Left colon (tissue), 2 donors: ENCODE measurements around the gene CCDC187. TPM values are rescaled to one million over a fixed set of nuclear protein-coding genes. Genes with fewer than 3 reads are reported as not detected.

Experiments
- ATAC-seq: fragments of 200-7000 bp; cut with Tn5 transposase; one replicate; pipeline ENCODE4 v1.9.1; 2020; ENCODE audit warnings: mild to moderate bottlenecking, moderate library complexity
- DNase-seq, 2 donors: peaks; one replicate each; pipeline ENCODE4 v3.0.0-alpha.2; 2020
- intact Hi-C, 2 donors: fragments of 100-400 bp; cut with DNase I in 1 of 2; cut with micrococcal nuclease in 1 of 2; formaldehyde crosslinking; loops; one replicate each; pipeline versions ENCODE4 v1.11.2 to v1.14.0; 2022; cut with DNase I, micrococcal nuclease
- total RNA-seq, 2 donors: library from RNA; stranded (reverse); fragmentation: NEBNext Ultra II Directional; extraction: Animal tissue kit (Norgen Biotek cat#: 25700); gene quantifications; one replicate each; pipeline ENCODE4 v1.2.1, GENCODE V29; 2021
- donor health status: DM: no; HTN: no; CAD: no.
- donor health status: DM: yes; HTN: yes; CAD: no.

CCDC187 gene
- total RNA-seq, 2 donors from 2014 or later, result 0.52 to 0.67 TPM

DNA sequence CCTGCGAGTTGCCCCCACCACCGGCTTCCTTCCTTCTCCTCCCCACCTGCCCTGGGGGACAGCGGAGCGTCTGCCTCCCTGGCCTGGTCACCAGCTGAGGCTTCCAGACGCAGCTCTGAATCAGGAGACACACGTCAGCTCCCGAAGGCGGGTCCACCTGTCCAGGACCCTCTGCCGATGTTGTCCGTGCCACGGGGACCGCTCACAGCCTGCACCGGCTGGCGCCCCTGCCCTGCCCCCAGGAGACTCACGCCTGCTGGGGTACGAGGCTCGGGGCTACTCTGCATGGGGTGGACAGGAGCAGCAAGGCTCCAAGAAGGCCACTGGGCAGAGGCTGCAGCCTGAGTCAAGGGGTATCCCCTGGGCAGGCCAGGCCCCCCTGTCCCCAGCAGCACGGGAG is 1.9 kb upstream of the CCDC187 start:
- DNase-seq (no peak), ATAC-seq (no peak)
- intact Hi-C loops, result no loop called here

DNA sequence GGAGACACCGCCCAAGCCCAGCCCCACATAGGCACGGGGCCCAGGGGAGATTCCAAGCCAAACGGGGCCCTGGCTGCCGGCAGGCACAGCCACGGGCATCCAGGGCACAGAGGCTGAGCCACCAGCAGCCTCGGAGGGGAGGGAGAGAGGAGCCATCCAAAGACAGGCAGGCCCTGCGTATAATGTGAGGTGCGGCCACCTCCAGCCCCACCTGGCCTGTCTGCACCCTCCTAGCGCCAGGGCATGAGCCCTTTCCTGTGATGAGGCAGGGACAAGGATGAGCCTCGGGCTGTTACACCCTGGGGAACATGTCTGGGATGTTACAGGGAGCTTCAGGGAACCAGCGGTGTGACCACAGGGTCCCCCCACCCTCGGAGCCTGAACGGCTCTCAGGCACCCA is 1.1 kb upstream of the CCDC187 start:
- intact Hi-C loops, result no loop called here
- no peak for ATAC-seq

DNA sequence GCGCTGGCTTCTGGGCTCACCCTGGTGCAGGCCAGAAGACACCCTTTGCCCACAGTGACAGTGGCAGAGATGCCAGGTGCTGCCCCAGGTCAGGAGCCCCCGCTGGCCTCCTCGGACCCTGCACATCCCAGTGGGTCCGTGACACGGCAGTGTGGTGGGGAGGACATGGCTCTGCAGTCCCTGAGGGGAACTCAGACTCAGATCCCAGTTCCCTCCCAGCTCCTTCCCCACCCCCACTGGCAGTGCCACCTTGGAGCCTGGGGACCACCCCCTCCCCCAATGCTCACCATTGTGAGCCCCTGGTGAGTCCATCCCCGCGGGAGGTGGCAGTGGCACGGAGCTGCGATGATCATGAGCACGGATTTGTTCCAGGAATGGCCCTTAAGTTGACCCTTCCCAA is 562 bp upstream of the CCDC187 start:
- no peak for DNase-seq
- ATAC-seq, result no peak
- intact Hi-C loops, result no loop called here

More for the DNA sequence above, 1.1 kb upstream of the CCDC187 start:
- no peak for DNase-seq

DNA sequence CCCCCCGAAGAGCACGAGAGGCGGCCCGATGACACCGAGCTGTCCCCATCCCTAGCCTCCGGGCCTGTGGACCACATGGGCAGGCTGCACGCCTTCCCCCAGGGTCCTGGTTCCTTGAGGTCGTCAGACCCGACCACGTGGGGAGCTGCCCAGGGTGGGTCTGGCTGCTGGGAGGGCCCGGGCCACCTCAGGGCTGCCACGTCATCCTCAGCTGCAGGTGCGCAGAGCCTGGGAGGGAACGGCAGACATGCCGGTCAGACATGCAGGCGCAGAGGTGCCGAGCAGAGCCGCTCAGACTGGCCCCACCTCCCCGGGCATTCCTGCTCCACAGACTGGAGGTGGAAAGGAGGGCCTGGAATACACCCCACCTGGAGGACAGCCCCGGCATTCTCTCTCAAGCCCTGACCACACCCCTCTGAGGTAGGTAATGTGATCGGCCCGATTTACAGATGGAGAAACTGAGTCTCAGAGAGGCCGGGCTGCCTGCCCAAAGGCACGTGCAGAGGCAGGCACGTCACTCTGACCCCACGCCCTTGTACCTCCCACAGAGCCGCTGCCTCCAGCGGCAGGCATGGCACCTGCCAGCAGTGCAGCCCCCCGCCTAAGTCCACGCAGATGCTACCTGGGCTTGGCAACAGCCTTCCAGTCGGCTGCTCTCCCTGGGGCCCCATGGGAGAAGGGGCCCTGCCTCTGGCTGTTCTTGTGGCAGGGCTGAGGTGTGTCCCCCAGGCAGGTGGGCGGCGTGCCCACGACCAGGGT is 649 bp downstream of the CCDC187 start:
- intact Hi-C loops, result no loop called here
- DNase-seq, result no peak
- ATAC-seq, result no peak

DNA sequence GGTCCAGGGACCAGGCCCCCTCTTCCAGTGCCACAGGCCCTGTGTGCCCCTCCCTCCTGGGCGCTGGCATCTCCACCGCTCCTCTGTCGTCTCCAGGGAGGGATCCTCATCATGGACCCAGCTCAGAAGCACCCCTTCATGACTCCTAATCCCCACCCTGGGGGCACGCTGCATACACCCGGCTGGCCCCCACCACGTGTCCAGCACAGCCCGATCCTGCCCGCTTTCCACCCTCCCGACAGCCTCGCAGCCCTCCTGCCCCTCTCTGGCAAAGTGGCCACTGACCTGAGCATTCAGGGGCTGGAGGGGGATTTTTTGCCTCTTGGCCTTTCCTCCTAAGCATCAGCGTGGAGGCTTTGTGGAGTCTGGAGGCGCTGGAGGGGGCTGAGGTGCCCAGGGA is 1.4 kb downstream of the CCDC187 start:
- ATAC-seq, result no peak
- DNase-seq, result no peak
- intact Hi-C loops, result no loop called here

DNA sequence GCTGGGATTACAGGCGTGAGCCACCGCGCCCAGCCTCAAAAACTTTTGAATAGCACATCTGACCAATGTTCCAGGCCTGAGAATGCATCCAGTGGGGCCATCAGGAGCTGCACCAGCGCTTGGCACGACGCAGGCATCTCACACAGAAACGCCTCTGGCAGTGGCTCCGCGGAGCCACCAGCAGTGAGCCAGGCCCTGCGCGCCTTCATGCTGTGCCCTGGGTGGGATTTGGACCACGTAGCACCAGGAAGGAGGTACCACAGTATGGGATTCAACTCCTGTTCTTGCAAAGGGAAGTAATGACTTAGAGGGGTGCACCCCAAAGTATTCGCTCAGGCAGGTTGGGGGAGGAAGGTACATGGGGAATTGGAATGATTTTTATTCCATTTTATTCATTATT is 3.0 kb downstream of the CCDC187 start:
- intact Hi-C loops, result no loop called here
- ATAC-seq, result no peak

DNA sequence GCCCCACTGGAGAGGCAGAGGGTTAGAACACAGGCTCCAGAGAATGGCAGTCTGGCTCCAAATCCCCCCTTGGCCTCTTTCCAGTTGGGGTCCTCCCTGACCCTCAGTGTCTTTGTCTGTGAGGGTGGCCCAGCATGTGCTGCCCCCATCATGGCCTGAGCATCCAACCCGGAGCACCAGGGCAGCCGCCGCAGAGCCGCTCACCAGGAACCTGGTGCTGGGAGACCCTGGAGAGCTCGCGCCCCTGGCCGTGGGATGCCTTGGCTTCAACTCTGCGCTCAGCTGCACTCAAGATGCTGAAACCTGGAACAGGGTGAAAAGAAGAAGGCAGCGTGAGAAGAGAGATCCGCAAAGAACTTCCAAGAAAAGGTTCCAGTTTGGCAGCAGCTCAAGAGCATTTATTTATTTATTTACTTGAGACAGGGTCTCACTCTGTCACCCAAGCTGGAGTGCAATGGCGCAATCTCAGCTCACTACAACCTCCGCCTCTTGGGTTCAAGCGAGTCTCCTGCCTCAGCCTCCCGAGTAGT is 3.8 kb downstream of the CCDC187 start:
- ATAC-seq (no peak), DNase-seq (no peak)
- intact Hi-C loops, result no loop called here

More for the DNA sequence above, 3.0 kb downstream of the CCDC187 start:
- no peak for DNase-seq

DNA sequence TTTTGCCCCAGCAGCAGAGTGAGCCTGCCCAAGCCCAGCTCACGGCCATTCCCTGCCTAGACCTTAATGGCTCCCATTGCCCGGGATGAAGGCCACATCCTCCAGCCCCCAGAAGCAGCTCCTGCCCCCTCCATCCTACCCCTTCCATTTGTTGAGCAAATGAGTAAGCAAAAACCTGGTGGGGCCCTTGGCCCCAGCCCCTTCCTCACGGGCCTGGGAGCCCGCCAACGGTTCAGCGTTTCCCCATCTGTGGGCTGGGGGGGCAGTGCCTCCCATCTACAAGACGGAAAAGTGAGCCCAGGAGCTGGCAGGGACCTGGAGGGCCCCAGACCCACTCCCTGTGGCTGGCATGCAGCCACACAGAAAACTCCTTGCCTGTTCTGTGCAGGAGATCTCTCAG is 4.4 kb downstream of the CCDC187 start:
- DNase-seq (no peak), ATAC-seq (no peak)
- intact Hi-C loops, result no loop called here

DNA sequence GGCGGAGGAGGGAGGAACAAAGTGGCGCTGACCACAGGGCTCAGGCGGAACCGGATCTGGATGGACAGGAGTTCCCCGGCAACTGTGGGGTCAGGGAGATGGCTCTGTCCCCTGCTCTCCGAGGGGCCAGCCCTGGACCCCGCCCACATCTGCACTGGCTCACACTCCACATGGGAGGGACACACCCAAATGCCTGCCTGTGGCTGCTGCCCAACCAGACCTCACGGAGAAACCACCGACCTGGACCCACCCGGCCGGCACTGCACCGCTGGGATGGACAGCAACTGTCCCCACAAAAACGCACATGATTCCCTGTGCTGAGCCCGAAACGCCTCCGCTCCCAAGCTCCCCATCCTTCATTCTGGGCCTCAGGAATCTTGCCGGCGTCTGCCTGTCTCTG is 4.8 kb downstream of the CCDC187 start:
- ATAC-seq (no peak), DNase-seq (no peak)
- intact Hi-C loops, result no loop called here

DNA sequence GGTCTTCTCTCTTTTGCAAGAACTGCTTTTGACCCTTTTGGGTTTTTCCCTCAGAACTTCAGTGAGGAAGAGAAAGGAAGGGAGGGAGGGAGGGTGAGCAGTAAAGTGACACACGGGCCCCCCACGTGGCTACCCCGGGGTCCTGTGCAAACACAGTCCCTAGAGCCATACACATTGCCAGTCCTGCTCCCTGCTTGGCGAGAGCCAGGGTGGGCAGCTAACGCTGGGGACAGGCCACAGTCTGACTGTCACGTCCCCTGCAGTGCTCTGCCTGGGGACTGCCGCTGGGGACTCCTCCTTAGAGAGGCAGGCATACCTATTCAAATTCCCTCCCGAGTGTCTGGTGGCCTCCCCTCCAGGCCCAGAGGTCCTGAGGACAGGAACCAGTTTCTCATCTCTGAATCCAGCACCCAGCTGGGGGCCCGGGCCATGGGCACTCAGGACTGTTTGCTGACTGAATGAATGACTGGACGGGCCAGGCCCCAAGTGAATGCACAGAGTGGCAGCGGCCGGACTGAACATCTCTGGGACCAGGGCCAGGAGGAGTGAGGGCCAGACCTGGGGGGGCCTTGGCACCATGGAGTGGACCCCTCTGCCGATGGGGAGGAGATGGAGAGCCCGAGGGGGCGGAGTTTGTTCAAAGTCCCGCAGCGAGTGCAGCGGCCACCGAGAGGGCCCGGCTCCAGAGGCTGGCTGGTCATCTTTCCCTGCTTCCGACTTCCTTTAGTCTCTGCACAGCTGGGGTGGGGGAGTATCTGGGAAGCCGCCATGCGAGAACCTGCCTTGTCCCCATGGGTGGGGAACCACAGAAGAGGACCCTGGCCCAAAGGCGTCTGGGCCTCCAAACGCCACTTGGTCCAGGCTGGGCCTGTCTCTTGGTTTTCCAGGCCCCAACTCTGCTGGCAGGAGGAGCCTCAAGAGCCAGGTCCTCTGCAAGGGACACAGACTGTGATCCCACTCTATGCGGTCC is 5.8 kb downstream of the CCDC187 start:
- intact Hi-C loops, result no loop called here
- ATAC-seq (no peak), DNase-seq (no peak)

DNA sequence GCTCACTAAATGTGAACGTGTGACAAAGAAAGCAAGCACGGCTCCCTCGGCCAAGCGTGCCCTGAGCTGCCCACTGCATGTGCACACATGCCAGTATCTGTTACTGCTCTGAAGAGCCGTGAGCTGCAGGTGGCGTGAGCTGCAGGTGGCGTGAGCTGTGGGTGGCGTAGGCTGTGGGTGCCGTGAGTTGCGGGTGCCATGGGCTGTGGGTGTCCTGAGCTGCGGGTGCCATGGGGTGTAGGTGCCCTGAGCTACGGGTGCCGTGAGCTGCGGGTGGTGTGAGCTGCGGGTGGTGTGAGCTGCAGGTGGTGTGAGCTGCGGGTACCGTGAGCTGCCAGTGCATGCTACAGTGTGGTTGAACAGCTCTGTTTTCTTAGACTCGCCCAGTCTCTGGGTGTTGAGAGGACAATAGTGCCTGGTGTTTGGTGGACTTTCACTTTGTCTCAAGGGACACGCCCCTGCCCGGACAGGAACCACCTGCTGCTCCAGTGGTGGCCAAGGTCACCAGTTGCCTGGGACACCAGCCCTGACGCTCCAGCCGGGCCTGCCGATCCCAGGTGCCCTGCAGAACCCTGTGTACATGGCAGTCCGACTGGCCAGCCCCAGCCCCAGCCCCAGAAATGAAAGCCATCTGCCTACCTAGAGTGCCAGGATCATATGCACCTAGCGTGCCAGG is 6.7 kb downstream of the CCDC187 start:
- intact Hi-C loops, result no loop called here
- DNase-seq (peak; percentile 81 to 84), ATAC-seq (peak; percentile 91)

DNA sequence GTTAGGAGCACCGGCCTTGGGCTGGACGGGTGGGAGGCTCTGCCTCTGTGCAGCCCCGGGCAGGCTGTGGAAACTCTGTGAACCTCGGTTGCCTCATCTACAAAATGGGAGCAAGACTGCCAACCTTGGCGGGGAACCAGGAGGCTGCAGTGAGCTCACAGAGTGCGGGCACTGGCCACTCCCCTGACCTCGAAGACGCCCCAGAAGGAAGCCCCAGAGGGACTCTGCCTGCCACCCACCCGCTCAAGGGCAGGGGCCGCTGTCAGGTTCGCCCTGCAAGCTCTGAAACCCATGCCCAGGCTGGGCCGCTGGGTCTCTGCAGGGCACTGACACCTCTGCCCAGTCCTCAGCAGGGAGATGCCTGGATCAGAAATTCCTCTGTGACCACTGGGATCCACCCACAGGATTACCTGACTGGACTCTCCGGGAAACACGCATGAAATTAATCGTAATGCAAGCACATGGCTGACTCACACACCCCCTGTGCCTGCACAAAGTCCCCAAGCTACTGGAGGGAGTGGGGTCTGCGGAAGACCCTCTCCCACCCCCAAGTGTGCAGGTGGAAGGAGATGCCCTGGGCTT is 7.4 kb downstream of the CCDC187 start:
- ATAC-seq (peak; percentile 12), DNase-seq (no peak)
- intact Hi-C loops, result no loop called here

DNA sequence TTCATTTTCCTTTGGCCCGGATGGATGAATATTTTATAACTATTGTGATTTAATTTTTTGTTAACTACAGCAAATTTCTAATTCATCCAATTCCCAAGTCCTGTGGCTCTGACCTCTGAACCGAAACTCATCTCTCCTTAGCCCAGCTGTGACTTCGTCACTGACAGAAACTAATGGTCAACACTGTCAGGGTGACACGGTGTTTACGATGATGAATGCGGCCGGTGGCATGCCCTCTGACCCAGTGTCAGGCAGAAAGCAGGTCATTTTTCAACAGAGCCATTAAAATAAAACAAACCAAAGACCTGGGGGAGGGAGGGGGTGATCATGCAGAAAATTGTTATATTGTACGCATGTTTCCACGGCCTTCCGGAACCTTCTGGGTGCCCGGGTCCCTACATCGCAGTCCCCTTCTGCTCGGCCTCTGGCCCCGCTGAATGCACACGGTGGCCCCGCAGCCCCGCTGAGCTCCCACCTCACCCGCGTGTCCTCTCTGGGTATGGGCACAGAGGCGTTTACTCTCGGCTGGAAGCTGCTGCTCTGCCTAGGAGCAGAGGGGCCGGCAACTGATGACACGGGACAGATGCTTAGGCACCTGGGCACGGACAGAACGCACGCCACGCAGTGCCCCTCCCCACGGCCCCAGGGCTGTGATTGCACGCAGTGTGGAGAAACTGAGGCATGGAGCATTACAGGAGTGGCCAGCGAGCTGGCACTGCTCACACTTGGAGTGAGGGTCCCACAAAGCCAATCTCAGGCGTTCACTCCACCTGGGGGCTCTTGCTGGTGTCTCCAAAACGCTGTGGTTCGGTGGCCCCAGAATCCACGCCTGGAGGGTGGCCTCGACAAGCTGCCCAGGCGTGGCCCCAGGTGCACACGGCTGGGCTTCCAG is 8.1 kb downstream of the CCDC187 start:
- ATAC-seq, result no peak
- intact Hi-C loops, result no loop called here
- no peak for DNase-seq

DNA sequence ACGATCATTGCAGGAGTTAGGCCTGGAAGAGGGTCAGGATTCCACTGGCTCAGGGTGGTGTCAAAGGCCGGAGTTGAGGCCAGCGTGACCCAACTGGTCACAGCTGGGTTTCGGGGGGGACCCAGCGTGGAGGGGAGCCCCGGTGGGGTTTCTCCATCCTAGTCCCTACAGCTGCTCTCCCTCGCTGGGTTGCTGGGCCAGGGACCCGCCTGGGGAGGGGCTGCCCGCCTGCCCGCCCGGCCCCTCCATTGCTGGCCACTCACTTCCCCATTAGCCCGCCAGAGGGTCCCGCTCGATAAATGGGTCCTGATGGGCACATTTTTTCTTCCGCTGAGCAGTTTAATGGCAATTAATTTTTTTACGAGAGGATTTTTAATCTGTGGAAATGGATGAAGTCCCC is 8.8 kb downstream of the CCDC187 start:
- DNase-seq, result no peak
- ATAC-seq, result no peak
- intact Hi-C loops, result no loop called here

DNA sequence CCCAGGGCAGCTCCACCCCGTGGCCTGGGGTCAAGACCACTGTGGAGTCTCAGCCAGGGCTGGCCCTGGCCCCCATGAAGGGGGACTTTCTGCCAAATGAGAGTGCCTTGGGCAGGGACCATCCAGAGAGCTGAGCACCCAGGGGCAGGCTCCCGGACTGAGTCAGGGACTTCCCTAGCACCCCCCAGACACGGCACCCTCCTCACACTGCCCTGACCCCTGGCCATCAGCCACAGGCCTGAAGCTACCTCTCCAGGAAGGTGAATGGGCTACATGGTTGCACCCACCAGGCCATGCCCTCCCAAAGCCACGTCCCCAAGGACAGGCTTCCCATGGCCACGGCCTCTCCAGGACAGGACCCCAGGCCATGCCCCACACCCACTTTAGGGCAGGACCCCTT is 9.5 kb downstream of the CCDC187 start:
- ATAC-seq, result no peak
- intact Hi-C loops, result no loop called here
- DNase-seq, result no peak

DNA sequence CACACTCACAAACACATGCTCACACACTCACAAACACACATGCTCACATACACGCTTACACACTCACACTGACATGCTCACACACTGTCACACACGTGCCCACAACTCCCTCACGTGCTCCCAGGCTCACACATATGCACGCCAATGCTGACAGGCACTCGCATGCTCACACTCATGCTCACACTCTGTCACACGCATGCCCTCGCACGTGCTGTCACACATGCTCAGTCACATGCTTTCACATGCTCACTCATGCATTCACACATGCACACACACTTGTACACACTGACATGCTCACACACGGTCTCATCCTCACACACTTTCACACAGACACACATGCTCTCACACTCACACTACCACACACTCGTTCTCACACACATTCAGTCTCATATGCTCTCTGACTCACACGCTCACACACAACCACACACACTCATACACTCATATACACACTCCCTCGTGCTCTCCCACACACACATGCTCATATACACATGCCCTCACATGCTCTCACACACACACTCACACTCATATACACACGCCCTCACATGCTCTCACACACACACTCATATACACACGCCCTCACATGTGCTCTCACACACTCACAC is 10.3 kb downstream of the CCDC187 start:
- ATAC-seq (no peak), DNase-seq (no peak)
- intact Hi-C loops, result no loop called here

DNA sequence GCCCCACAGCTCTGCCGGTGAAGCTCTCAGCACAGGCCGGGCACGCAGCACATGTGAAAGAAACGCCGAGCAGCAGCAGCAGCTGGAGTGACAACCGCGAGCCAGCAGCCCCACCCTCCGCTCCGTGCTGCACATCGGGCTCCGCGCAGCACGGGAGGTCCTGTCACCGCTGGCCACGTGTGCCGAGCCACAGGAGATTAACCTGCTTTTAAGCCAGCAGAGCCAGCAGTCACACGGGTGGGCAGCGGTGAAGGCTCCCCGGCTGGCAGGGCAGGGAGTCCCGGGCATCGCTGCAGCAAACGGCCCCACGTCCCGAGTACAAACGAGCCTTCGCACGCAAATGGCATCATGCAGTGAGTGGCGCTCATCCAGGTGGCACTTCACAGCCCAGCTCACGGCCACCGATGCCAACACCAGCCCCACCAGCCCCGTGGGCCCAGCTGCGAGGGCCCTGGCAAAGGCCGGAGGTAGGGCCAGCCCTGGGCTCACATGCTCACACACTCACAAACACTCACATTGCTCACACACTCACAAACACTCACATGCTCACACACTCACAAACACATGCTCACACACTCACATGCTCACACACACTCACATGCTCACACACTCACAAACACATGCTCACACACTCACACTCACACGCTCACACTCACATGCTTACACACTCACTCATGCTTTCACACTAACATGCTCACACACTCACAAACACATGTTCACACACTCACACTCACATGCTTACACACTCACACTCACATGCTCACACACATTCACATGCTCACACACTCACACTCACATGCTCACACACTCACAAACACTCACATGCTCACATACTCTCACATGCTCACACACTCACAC is 11.1 kb downstream of the CCDC187 start:
- ATAC-seq (no peak), DNase-seq (no peak)
- intact Hi-C loops, result no loop called here
